Esophagus squamous epithelium (tissue), 5 donors: ENCODE data around the gene MYO9B. TPM values are rescaled to one million over a fixed set of nuclear protein-coding genes. Genes with fewer than 3 reads are reported as not detected.

Experiments used
- DNase-seq: peaks from one replicate; lab custom pipeline; 2025; lab: John Stamatoyannopoulos, UW
- H3K27ac ChIP-seq, 4 donors: fragments of 200-600 bp; sonication (generic); one replicate each; pipeline ENCODE4 v1.5.1; 2016 to 2019; ENCODE audit warnings: mild to moderate bottlenecking in 1 of 4
- H3K27me3 ChIP-seq, 4 donors: fragments of 200-600 bp; sonication (generic); 1 replicate in 3 of 4; 2 replicates in 1 of 4; pipeline versions ENCODE4 v1.5.1 to v1.6.0; 2017 to 2021; ENCODE audit warnings: antibody characterized with exemption in 1 of 4
- H3K36me3 ChIP-seq, 3 donors: fragments of 200-600 bp; sonication (generic); one replicate each; pipeline ENCODE4 v1.5.1; 2016 to 2019
- H3K4me1 ChIP-seq, 3 donors: fragments of 200-600 bp; sonication (generic); one replicate each; pipeline ENCODE4 v1.5.1; 2017 to 2019
- H3K4me3 ChIP-seq, 4 donors: fragments of 200-600 bp; sonication (generic); 1 replicate in 3 of 4; 2 replicates in 1 of 4; pipeline ENCODE4 v1.5.1; 2016 to 2019; ENCODE audit warnings: mild to moderate bottlenecking in 2 of 4, moderate library complexity in 1 of 4
- H3K9me3 ChIP-seq, 3 donors: fragments of 200-600 bp; sonication (generic); one replicate each; pipeline ENCODE4 v1.5.1; 2016 to 2019
- CTCF ChIP-seq, 6 experiments: fragments of 450-650 bp in 4 of 6; fragments of 200-600 bp in 2 of 6; sonication (generic) in 2 of 6; IDR thresholded peaks; one replicate each; pipeline ENCODE4 v1.5.1; 2016 to 2019; ENCODE audit warnings: antibody characterized with exemption in 6 of 6, mild to moderate bottlenecking in 4 of 6, moderate library complexity in 4 of 6
- POLR2A ChIP-seq, 4 donors: fragments of 450-650 bp; IDR thresholded peaks; one replicate each; pipeline ENCODE4 v1.6.1; 2017; ENCODE audit warnings: antibody characterized with exemption in 4 of 4, mild to moderate bottlenecking in 4 of 4, moderate library complexity in 3 of 4
- WGBS, 2 donors: methylation state at CpG; one replicate each; pipeline ENCODE4 v1.1.5; 2018; 5-methylcytosine and 5-hydroxymethylcytosine counted together
- intact Hi-C: fragments of 100-400 bp; cut with DNase I; formaldehyde crosslinking; loops from one replicate; pipeline ENCODE4 v1.15.0; 2022
- total RNA-seq, 4 donors: library from RNA; depleted of rRNA; stranded (reverse); fragments of >200 nt; gene quantifications; one replicate each; pipeline ENCODE4 v1.1.0, GENCODE V29; 2016
- donor health status: DM: yes; HTN: yes; CAD: no.

The MYO9B gene
- total RNA-seq, 4 donors from 2014 or later: 25.5 to 60.5 (median 39.5) TPM

- intact Hi-C loops: no loop called here
Measured at GRCh38 chr19:17262557-17262956, 187.0 kb downstream of the MYO9B start.

More at GRCh38 chr19:17262557-17262956, 187.0 kb downstream of the MYO9B start:
- Histone ChIP-seq H3K36me3 (no peaks in the 10 kb centered on the region), H3K4me1 (peaks cover 0 to 19% (median 0%) of the 10 kb centered on the region in 3 donors), H3K27ac (no peak overlapping the region), H3K27me3 (no peaks in the 10 kb centered on the region), H3K4me3 (peak overlapping the region in 1 of 4 donors; percentile 26), H3K9me3 (peaks cover 0 to 9% (median 0%) of the 10 kb centered on the region in 3 donors)
- no peak for DNase-seq
- TF ChIP-seq POLR2A (IDR thresholded peaks at IDR 0.05) (no peak), CTCF (IDR thresholded peaks at IDR 0.05) (no peak)
- 83 to 84% methylated on average over 10 to 13 of the region's 16 CpGs for WGBS, 2 donors

Other genes with a start within 250 kb of the MYO9B start
- 10 to 100 TPM; 11.2 to 34.7 (median 28.5) TPM for gene SIN3B, start 246.4 kb upstream of the MYO9B start, total RNA-seq
- gene F2RL3, start 186.8 kb upstream of the MYO9B start, total RNA-seq: 1 to 10 TPM in 1 of 4 donors, under 1 TPM in 3; 0.27 to 1.1 (median 0.81) TPM
- 1 to 10 TPM in 3 of 4 donors, under 1 TPM in 1; 0.72 to 8.2 (median 4.0) TPM for gene CPAMD8, start 49.0 kb upstream of the MYO9B start, total RNA-seq
- 1 to 10 TPM; 3.0 to 5.8 (median 3.2) TPM for gene HAUS8, start 325 bp upstream of the MYO9B start, total RNA-seq
- gene USE1, start 139.6 kb downstream of the MYO9B start, total RNA-seq: 10 to 100 TPM; 11.2 to 22.5 (median 17.6) TPM
- 1 to 10 TPM; 1.8 to 6.9 (median 4.1) TPM for gene OCEL1, start 150.4 kb downstream of the MYO9B start, total RNA-seq
- 100 to 1,000 TPM in 1 of 4 donors, 10 to 100 TPM in 3; 52.8 to 115 (median 82.7) TPM for gene NR2F6, start 170.1 kb downstream of the MYO9B start, total RNA-seq
- 1 to 10 TPM in 1 of 4 donors, under 1 TPM in 2, not detected in 1; 0.70 to 4.8 (median 0.73) TPM for gene USHBP1, start 189.0 kb downstream of the MYO9B start, total RNA-seq
- gene BABAM1, start 191.7 kb downstream of the MYO9B start, total RNA-seq: 10 to 100 TPM; 29.1 to 55.8 (median 53.1) TPM
- under 1 TPM in 3 of 4 donors, not detected in 1; 0.12 to 0.57 (median 0.22) TPM for gene ANKLE1, start 206.1 kb downstream of the MYO9B start, total RNA-seq
- gene ABHD8, start 227.6 kb downstream of the MYO9B start, total RNA-seq: 1 to 10 TPM; 2.0 to 8.4 (median 5.2) TPM
- 10 to 100 TPM; 91.1 to 97.2 (median 92.8) TPM for gene MRPL34, start 230.1 kb downstream of the MYO9B start, total RNA-seq
- gene DDA1, start 233.8 kb downstream of the MYO9B start, total RNA-seq: 10 to 100 TPM; 16.4 to 29.0 (median 22.7) TPM